GM23338 (cell line): ENCODE data around the gene MUCL3. TPM values are rescaled to one million over a fixed set of nuclear protein-coding genes. Genes with fewer than 3 reads are reported as not detected.
A peak's percentile ranks its signal among the peaks of the same experiment; 100 is the strongest.

Experiments
- ATAC-seq: fragments of 200-7000 bp; cut with Tn5 transposase; 3 replicates; pipeline ENCODE4 v1.9.1; 2020
- DNase-seq: peaks from one replicate; pipeline ENCODE4 v3.0.0-alpha.2; 2015; ENCODE audit warnings: low spot score
- H2AFZ ChIP-seq: fragments of 200-600 bp; sonication (generic); 2 replicates; pipeline ENCODE4 v1.8.0; 2016; ENCODE audit warnings: antibody characterized with exemption, mild to moderate bottlenecking, moderate library complexity
- H3F3A ChIP-seq: fragments of 200-600 bp; sonication (generic); replicated peaks from 2 replicates; pipeline ENCODE4 v1.8.0; 2017; ENCODE audit warnings: antibody characterized with exemption, mixed run types, low read depth
- H3K27ac ChIP-seq: fragments of 200-600 bp; sonication (generic); 2 replicates; pipeline ENCODE4 v1.6.1; 2016; ENCODE audit warnings: low read depth
- H3K27me3 ChIP-seq: fragments of 200-600 bp; sonication (generic); 2 replicates; pipeline ENCODE4 v1.8.0; 2016; ENCODE audit warnings: mild to moderate bottlenecking, mixed run types, moderate library complexity; ENCODE audit not compliant: insufficient read depth
- H3K36me3 ChIP-seq: fragments of 200-600 bp; sonication (generic); 2 replicates; pipeline ENCODE4 v1.8.0; 2016; ENCODE audit warnings: mild to moderate bottlenecking; ENCODE audit not compliant: insufficient read depth
- H3K4me1 ChIP-seq: fragments of 200-600 bp; sonication (generic); 2 replicates; pipeline ENCODE4 v1.8.0; 2016; ENCODE audit warnings: mild to moderate bottlenecking, moderate library complexity; ENCODE audit not compliant: insufficient read depth
- H3K4me2 ChIP-seq: fragments of 200-600 bp; sonication (generic); 2 replicates; pipeline ENCODE4 v1.7.1; 2017; ENCODE audit warnings: mixed run types
- H3K4me3 ChIP-seq: fragments of 200-600 bp; sonication (generic); 2 replicates; pipeline ENCODE4 v1.6.1; 2016; ENCODE audit warnings: mixed run types
- H3K79me2 ChIP-seq: fragments of 200-600 bp; sonication (generic); replicated peaks from 2 replicates; pipeline ENCODE4 v1.8.0; 2017; ENCODE audit warnings: mild to moderate bottlenecking; ENCODE audit not compliant: insufficient read depth
- H3K9me2 ChIP-seq: fragments of 200-600 bp; sonication (generic); 2 replicates; pipeline ENCODE4 v1.8.0; 2017; ENCODE audit not compliant: insufficient read depth
- H4K20me1 ChIP-seq: fragments of 200-600 bp; sonication (generic); replicated peaks from 2 replicates; pipeline ENCODE4 v1.8.0; 2017; ENCODE audit warnings: mild to moderate bottlenecking; ENCODE audit not compliant: insufficient read depth
- H3K27ac Mint-ChIP-seq: 2 replicates; pipeline ENCODE4 v1.8.0; 2020; ENCODE audit warnings: inconsistent platforms, mild to moderate bottlenecking, moderate library complexity, mixed read lengths
- H3K27me3 Mint-ChIP-seq: 3 replicates; pipeline ENCODE4 v1.8.0; 2022; ENCODE audit warnings: low read depth, mild to moderate bottlenecking, moderate library complexity, mixed read lengths, inconsistent platforms; ENCODE audit not compliant: insufficient read depth, poor library complexity
- H3K36me3 Mint-ChIP-seq: 3 replicates; pipeline ENCODE4 v1.8.0; 2021; ENCODE audit warnings: low read depth, mild to moderate bottlenecking, inconsistent platforms, moderate library complexity, mixed read lengths
- H3K4me1 Mint-ChIP-seq: 3 replicates; pipeline ENCODE4 v1.8.0; 2020; ENCODE audit warnings: mild to moderate bottlenecking, inconsistent platforms, mixed read lengths
- H3K4me3 Mint-ChIP-seq: 3 replicates; pipeline ENCODE4 v1.8.0; 2021; ENCODE audit warnings: moderate library complexity, mild to moderate bottlenecking, inconsistent platforms, mixed read lengths
- H3K9me3 Mint-ChIP-seq: 3 replicates; pipeline ENCODE4 v1.8.0; 2020; ENCODE audit warnings: moderate library complexity, mild to moderate bottlenecking, inconsistent platforms, mixed read lengths
- CTCF ChIP-seq, 2 experiments: fragments of 200-600 bp in 1 of 2; sonication (generic) in 1 of 2; conservative IDR thresholded peaks; 2 replicates each; pipeline versions ENCODE4 v1.5.1 to v1.6.1; 2016 to 2017; ENCODE audit warnings: antibody characterized with exemption in 2 of 2, low read depth in 2 of 2, mild to moderate bottlenecking in 2 of 2, moderate library complexity in 1 of 2
- EZH2phosphoT487 ChIP-seq: fragments of 200-600 bp; sonication (generic); IDR thresholded peaks from one replicate; pipeline ENCODE4 v1.8.1; 2018; ENCODE audit warnings: antibody characterized with exemption; ENCODE audit not compliant: unreplicated experiment
- JUNB ChIP-seq: IDR thresholded peaks from one replicate; pipeline ENCODE4 v1.6.1; 2016; ENCODE audit warnings: antibody characterized with exemption; ENCODE audit not compliant: unreplicated experiment
- ZNF114 ChIP-seq: fragments of 250-450 bp; sonication (Bioruptor Pico); IDR thresholded peaks from 2 replicates; pipeline ENCODE4 v1.5.0; 2020; ENCODE audit warnings: mild to moderate bottlenecking, moderate library complexity
- polyA plus RNA-seq: library from polyadenylated mRNA; unstranded; fragments of >200 nt; fragmentation: Nextera tagmentation; extraction: Ambion mirVana; gene quantifications from 2 replicates; pipeline ENCODE4 v1.2.1, GENCODE V29; 2016
- total RNA-seq: library from RNA; depleted of rRNA; stranded (reverse); fragments of >200 nt; shearing (Covaris generic); gene quantifications from 2 replicates; pipeline ENCODE4 v1.2.3, GENCODE V29; 2014
- TF ChIP-seq, protein P1 (sequence below): fragments of 250-450 bp; sonication (Bioruptor Pico); IDR thresholded peaks from 2 replicates; pipeline ENCODE4 v1.5.0; 2020; ENCODE audit warnings: mild to moderate bottlenecking, moderate library complexity

Gene MUCL3
- total and polyA plus RNA-seq, 2 experiments from 2014 or later = 0.32 TPM; not detected in 1

- Histone ChIP-seq H3F3A (no peaks in the 10 kb centered on the region), H4K20me1 (peaks cover 4% of the 10 kb centered on the region; the same call in 1 of the 2 replicates), H3K9me2 (no peaks in the 10 kb centered on the region), H3K4me3 (no peak overlapping the region), H3K4me2 (no peak overlapping the region), H3K27ac (no peak overlapping the region), H2AFZ (no peak overlapping the region), H3K4me1 (no peaks in the 10 kb centered on the region), H3K36me3 (peaks cover 12% of the 10 kb centered on the region), H3K79me2 (no peaks in the 10 kb centered on the region; the same call in 1 of the 2 replicates), H3K27me3 (no peaks in the 10 kb centered on the region)
- Mint-ChIP-seq H3K9me3 (no peaks in the 10 kb centered on the region), H3K4me3 (no peak overlapping the region), H3K36me3 (peaks cover 66% of the 10 kb centered on the region), H3K4me1 (peaks cover 7% of the 10 kb centered on the region), H3K27me3 (peaks cover 5% of the 10 kb centered on the region), H3K27ac (no peak overlapping the region)
- no peak for TF ChIP-seq EZH2phosphoT487
- TF ChIP-seq, protein P1, sequence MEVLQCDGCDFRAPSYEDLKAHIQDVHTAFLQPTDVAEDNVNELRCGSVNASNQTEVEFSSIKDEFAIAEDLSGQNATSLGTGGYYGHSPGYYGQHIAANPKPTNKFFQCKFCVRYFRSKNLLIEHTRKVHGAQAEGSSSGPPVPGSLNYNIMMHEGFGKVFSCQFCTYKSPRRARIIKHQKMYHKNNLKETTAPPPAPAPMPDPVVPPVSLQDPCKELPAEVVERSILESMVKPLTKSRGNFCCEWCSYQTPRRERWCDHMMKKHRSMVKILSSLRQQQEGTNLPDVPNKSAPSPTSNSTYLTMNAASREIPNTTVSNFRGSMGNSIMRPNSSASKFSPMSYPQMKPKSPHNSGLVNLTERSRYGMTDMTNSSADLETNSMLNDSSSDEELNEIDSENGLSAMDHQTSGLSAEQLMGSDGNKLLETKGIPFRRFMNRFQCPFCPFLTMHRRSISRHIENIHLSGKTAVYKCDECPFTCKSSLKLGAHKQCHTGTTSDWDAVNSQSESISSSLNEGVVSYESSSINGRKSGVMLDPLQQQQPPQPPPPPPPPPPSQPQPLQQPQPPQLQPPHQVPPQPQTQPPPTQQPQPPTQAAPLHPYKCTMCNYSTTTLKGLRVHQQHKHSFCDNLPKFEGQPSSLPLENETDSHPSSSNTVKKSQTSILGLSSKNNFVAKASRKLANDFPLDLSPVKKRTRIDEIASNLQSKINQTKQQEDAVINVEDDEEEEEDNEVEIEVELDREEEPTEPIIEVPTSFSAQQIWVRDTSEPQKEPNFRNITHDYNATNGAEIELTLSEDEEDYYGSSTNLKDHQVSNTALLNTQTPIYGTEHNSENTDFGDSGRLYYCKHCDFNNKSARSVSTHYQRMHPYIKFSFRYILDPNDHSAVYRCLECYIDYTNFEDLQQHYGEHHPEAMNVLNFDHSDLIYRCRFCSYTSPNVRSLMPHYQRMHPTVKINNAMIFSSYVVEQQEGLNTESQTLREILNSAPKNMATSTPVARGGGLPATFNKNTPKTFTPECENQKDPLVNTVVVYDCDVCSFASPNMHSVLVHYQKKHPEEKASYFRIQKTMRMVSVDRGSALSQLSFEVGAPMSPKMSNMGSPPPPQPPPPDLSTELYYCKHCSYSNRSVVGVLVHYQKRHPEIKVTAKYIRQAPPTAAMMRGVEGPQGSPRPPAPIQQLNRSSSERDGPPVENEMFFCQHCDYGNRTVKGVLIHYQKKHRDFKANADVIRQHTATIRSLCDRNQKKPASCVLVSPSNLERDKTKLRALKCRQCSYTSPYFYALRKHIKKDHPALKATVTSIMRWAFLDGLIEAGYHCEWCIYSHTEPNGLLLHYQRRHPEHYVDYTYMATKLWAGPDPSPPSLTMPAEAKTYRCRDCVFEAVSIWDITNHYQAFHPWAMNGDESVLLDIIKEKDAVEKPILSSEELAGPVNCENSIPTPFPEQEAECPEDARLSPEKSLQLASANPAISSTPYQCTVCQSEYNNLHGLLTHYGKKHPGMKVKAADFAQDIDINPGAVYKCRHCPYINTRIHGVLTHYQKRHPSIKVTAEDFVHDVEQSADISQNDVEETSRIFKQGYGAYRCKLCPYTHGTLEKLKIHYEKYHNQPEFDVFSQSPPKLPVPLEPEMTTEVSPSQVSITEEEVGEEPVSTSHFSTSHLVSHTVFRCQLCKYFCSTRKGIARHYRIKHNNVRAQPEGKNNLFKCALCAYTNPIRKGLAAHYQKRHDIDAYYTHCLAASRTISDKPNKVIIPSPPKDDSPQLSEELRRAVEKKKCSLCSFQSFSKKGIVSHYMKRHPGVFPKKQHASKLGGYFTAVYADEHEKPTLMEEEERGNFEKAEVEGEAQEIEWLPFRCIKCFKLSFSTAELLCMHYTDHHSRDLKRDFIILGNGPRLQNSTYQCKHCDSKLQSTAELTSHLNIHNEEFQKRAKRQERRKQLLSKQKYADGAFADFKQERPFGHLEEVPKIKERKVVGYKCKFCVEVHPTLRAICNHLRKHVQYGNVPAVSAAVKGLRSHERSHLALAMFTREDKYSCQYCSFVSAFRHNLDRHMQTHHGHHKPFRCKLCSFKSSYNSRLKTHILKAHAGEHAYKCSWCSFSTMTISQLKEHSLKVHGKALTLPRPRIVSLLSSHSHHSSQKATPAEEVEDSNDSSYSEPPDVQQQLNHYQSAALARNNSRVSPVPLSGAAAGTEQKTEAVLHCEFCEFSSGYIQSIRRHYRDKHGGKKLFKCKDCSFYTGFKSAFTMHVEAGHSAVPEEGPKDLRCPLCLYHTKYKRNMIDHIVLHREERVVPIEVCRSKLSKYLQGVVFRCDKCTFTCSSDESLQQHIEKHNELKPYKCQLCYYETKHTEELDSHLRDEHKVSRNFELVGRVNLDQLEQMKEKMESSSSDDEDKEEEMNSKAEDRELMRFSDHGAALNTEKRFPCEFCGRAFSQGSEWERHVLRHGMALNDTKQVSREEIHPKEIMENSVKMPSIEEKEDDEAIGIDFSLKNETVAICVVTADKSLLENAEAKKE (CRISPR knock-in tag) = no peak
- no peak for TF ChIP-seq ZNF114 (CRISPR knock-in tag)
- TF ChIP-seq JUNB = no peak
- DNase-seq (no peak), ATAC-seq (no peak)
These were observed 44.2 kb upstream of the MUCL3 start for GRCh38 chr6:30896541-30896940.

DNA sequence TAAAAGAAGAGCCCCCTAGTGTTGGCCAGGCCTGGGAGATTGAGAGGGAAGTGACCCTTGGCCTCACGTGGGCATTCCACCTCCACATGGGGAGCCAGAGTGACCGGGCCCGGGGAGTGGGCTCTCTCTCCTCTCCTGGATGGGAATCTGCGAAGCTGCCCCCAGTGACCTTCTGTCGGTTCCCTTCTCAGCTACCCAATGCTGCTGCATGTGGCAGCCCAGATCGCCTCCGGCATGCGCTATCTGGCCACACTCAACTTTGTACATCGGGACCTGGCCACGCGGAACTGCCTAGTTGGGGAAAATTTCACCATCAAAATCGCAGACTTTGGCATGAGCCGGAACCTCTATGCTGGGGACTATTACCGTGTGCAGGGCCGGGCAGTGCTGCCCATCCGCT lies 42.9 kb upstream of the MUCL3 start:
- ATAC-seq (no peak), DNase-seq (no peak)
- no peaks in the 10 kb centered on the region for H3K79me2 ChIP-seq
- no peak overlapping the region for H3K4me3 ChIP-seq
- no peak overlapping the region for H3K4me2 ChIP-seq
- peaks cover 12% of the 10 kb centered on the region for H3K36me3 ChIP-seq
- no peaks in the 10 kb centered on the region for H3F3A ChIP-seq
- H4K20me1 ChIP-seq = peaks cover 4% of the 10 kb centered on the region; the same call in 1 of the 2 replicates
- no peak overlapping the region for H2AFZ ChIP-seq
- H3K27ac Mint-ChIP-seq = no peak overlapping the region
- peaks cover 6% of the 10 kb centered on the region for H3K27me3 Mint-ChIP-seq
- no peak overlapping the region for H3K4me3 Mint-ChIP-seq
- no peaks in the 10 kb centered on the region for H3K4me1 ChIP-seq
- no peaks in the 10 kb centered on the region for H3K9me3 Mint-ChIP-seq
- no peaks in the 10 kb centered on the region for H3K27me3 ChIP-seq
- TF ChIP-seq EZH2phosphoT487 (no peak), CTCF (conservative IDR thresholded peaks at IDR 0.05; ENCODE audit: low read depth in 2 of 2) (peak in 1 of 2 experiments; percentile 21; a peak in 1 of 4 replicates)
- no peak overlapping the region for H3K27ac ChIP-seq
- H3K36me3 Mint-ChIP-seq = peaks cover 55% of the 10 kb centered on the region
- H3K4me1 Mint-ChIP-seq = peaks cover under 1% of the 10 kb centered on the region
- H3K9me2 ChIP-seq = no peaks in the 10 kb centered on the region
